Bronchial epithelial cell (primary cell): ENCODE measurements around the gene RIPOR2. TPM values are rescaled to one million over a fixed set of nuclear protein-coding genes. Genes with fewer than 3 reads are reported as not detected.

Source experiments
- DNase-seq: peaks from one replicate; pipeline ENCODE4 v3.0.0-alpha.2; 2010; ENCODE audit warnings: low read depth
- FAIRE-seq: peaks from 2 replicates; lab custom pipeline; 2011; peaks lifted over from hg19 to GRCh38; lab: Jason Lieb, UNC
- H3K27me3 ChIP-seq: 2 replicates; pipeline ENCODE4 v1.5.1; 2011; ENCODE audit warnings: low read length; ENCODE audit not compliant: control insufficient read depth, insufficient read depth
- H3K36me3 ChIP-seq: 2 replicates; pipeline ENCODE4 v1.5.1; 2011; ENCODE audit warnings: low read length; ENCODE audit not compliant: control insufficient read depth, insufficient read depth
- H3K4me3 ChIP-seq: 2 replicates; pipeline ENCODE4 v1.5.1; 2011; ENCODE audit warnings: mild to moderate bottlenecking, low read depth, low read length, control low read depth
- CTCF ChIP-seq: IDR thresholded peaks from 2 replicates; pipeline ENCODE4 v1.5.1; 2011; ENCODE audit warnings: mild to moderate bottlenecking, moderate library complexity, low read length, control low read depth, inconsistent platforms; ENCODE audit not compliant: insufficient read depth, severe bottlenecking
- total RNA-seq: library from RNA; depleted of rRNA; stranded (reverse); fragments of >200 nt; gene quantifications from 2 replicates; pipeline ENCODE4 v1.2.1, GENCODE V29; 2014

Gene RIPOR2
- total RNA-seq, 1 donor from 2014 or later, result under 0.01 TPM

GRCh38 chr6:24844061-24844460 is 91.7 kb downstream of the RIPOR2 start:
- DNase-seq, result no peak
- no peak for TF ChIP-seq CTCF
- H3K4me3 ChIP-seq, result no peak overlapping the region
- peaks cover 2% of the 10 kb centered on the region for H3K27me3 ChIP-seq
- no peaks in the 10 kb centered on the region for H3K36me3 ChIP-seq
- FAIRE-seq, result no peak

- Histone ChIP-seq H3K36me3 (no peaks in the 10 kb centered on the region), H3K27me3 (peaks cover 3% of the 10 kb centered on the region), H3K4me3 (no peak overlapping the region)
- TF ChIP-seq CTCF, result no peak
- DNase-seq (no peak), FAIRE-seq (no peak)
Measured at GRCh38 chr6:24840187-24840586, 95.6 kb downstream of the RIPOR2 start.

- TF ChIP-seq CTCF, result no peak
- H3K4me3 ChIP-seq, result no peak overlapping the region
- DNase-seq, result no peak
- H3K27me3 ChIP-seq, result peaks cover 3% of the 10 kb centered on the region
- no peak for FAIRE-seq
- no peaks in the 10 kb centered on the region for H3K36me3 ChIP-seq
Measured at GRCh38 chr6:24838994-24839393, 96.8 kb downstream of the RIPOR2 start.

- FAIRE-seq (no peak), DNase-seq (no peak)
Measured at GRCh38 chr6:24838081-24838480, 97.7 kb downstream of the RIPOR2 start.

GRCh38 chr6:24836109-24836508 is 99.7 kb downstream of the RIPOR2 start:
- Histone ChIP-seq H3K27me3 (peaks cover 1% of the 10 kb centered on the region), H3K36me3 (no peaks in the 10 kb centered on the region), H3K4me3 (no peak overlapping the region)
- TF ChIP-seq CTCF, result no peak
- DNase-seq, result no peak
- FAIRE-seq, result no peak

More at GRCh38 chr6:24838081-24838480, 97.7 kb downstream of the RIPOR2 start:
- no peak for TF ChIP-seq CTCF
- peaks cover 3% of the 10 kb centered on the region for H3K27me3 ChIP-seq
- H3K4me3 ChIP-seq, result no peak overlapping the region
- no peaks in the 10 kb centered on the region for H3K36me3 ChIP-seq

- no peak for FAIRE-seq
- no peak for TF ChIP-seq CTCF
- Histone ChIP-seq H3K4me3 (no peak overlapping the region), H3K36me3 (no peaks in the 10 kb centered on the region), H3K27me3 (peaks cover 1% of the 10 kb centered on the region)
- DNase-seq, result no peak
Measured at GRCh38 chr6:24833711-24834386, 101.9 kb downstream of the RIPOR2 start.
